K562 (cell line): ENCODE data around the gene CNRIP1. TPM values are rescaled to one million over a fixed set of nuclear protein-coding genes. Genes with fewer than 3 reads are reported as not detected.

Experiments
- ATAC-seq: fragments of 200-7000 bp; cut with Tn5 transposase; 3 replicates; pipeline ENCODE4 v1.9.1; 2020; ENCODE audit warnings: moderate library complexity
- BruUV-seq: library from RNA; stranded (reverse); fragments of 400-500 nt; replicated peaks from 2 replicates; lab custom pipeline; 2021; lab: Mats Ljungman, UMichigan
- CTCF ChIA-PET: fragments of 300-600 bp; formaldehyde crosslinking; extraction: SDS; loops from one replicate; lab custom pipeline; 2021; ENCODE audit warnings: low intra/inter-chr PET ratio; lab: Yijun Ruan, JAX
- POLR2A ChIA-PET: fragments of 300-600, 350-650 bp; sonication (Branson Sonifier 250); formaldehyde crosslinking; extraction: SDS; loops from one replicate; lab custom pipeline; 2021; ENCODE audit warnings: antibody characterized with exemption, inconsistent platforms; lab: Yijun Ruan, JAX
- DNase-seq, 4 experiments: peaks; one replicate each; pipeline versions ENCODE4 v3.0.0 to v3.0.0-alpha.2; 2011 to 2018; ENCODE audit warnings: low spot score in 3 of 4, mixed read lengths in 3 of 4; ENCODE audit errors: extremely low read depth in 1 of 4
- FAIRE-seq: peaks from 2 replicates; lab custom pipeline; 2011; peaks lifted over from hg19 to GRCh38; lab: Jason Lieb, UNC
- H2AFZ ChIP-seq: 2 replicates; pipeline ENCODE4 v1.6.0; 2011; ENCODE audit warnings: low read depth, low read length, control low read depth, inconsistent platforms
- H3K27ac ChIP-seq: fragments of 200-600 bp; 3 replicates; pipeline ENCODE4 v1.8.0; 2011; ENCODE audit warnings: low read depth, mild to moderate bottlenecking, control low read depth, inconsistent platforms, low read length, moderate library complexity, mixed read lengths; ENCODE audit errors: extremely low read depth
- H3K27me3 ChIP-seq, 2 experiments: fragments of 300-600 bp in 1 of 2; 2 replicates in 1 of 2; 3 replicates in 1 of 2; pipeline versions ENCODE4 v1.6.0 to v1.8.0; 2011; ENCODE audit warnings: inconsistent platforms in 2 of 2, low read length in 2 of 2, mild to moderate bottlenecking in 1 of 2, mixed read lengths in 1 of 2, moderate library complexity in 1 of 2; ENCODE audit not compliant: control insufficient read depth in 2 of 2, insufficient read depth in 2 of 2
- H3K36me3 ChIP-seq: fragments of 300-600 bp; 3 replicates; pipeline ENCODE4 v1.8.0; 2011; ENCODE audit warnings: mild to moderate bottlenecking, low read length, inconsistent platforms; ENCODE audit not compliant: control insufficient read depth, insufficient read depth
- H3K4me1 ChIP-seq, 2 experiments: fragments of 200-600 bp in 1 of 2; replicated peaks in 1 of 2; 2 replicates in 1 of 2; 3 replicates in 1 of 2; pipeline versions ENCODE4 v1.5.1 to v1.8.0; 2011; ENCODE audit warnings: inconsistent platforms in 2 of 2, low read length in 2 of 2, mild to moderate bottlenecking in 1 of 2, mixed read lengths in 1 of 2, moderate library complexity in 1 of 2; ENCODE audit not compliant: control insufficient read depth in 2 of 2, insufficient read depth in 2 of 2
- H3K4me2 ChIP-seq: 2 replicates; pipeline ENCODE4 v1.6.1; 2011; ENCODE audit warnings: low read length, control low read depth, inconsistent platforms, mixed read lengths; ENCODE audit not compliant: insufficient read depth
- H3K4me3 ChIP-seq: fragments of 200-600 bp; sonication (generic), shearing (Covaris generic); 2 replicates; pipeline ENCODE4 v1.5.1; 2016; ENCODE audit warnings: control low read depth, inconsistent platforms
- H3K79me2 ChIP-seq: fragments of 200-600 bp; 3 replicates; pipeline ENCODE4 v1.8.0; 2011; ENCODE audit warnings: low read length, inconsistent platforms; ENCODE audit not compliant: control insufficient read depth, insufficient read depth
- H3K9ac ChIP-seq, 2 experiments: 2 replicates each; pipeline versions ENCODE4 v1.6.0 to v1.6.1; 2011; ENCODE audit warnings: low read depth in 2 of 2, low read length in 2 of 2, control low read depth in 1 of 2, inconsistent platforms in 1 of 2, mild to moderate bottlenecking in 1 of 2, mixed read lengths in 1 of 2; ENCODE audit not compliant: insufficient read depth in 1 of 2
- H3K9me1 ChIP-seq: one replicate; pipeline ENCODE4 v1.6.0; 2011; ENCODE audit warnings: inconsistent platforms, mild to moderate bottlenecking, low read length, moderate library complexity; ENCODE audit not compliant: control insufficient read depth, insufficient read depth
- H3K9me3 ChIP-seq: replicated peaks from 2 replicates; pipeline ENCODE4 v1.5.1; 2011; ENCODE audit warnings: low read depth, low read length, inconsistent platforms; ENCODE audit not compliant: control insufficient read depth, insufficient read depth
- H4K20me1 ChIP-seq: replicated peaks from 2 replicates; pipeline ENCODE4 v1.6.1; 2011; ENCODE audit warnings: low read length, inconsistent platforms, mixed read lengths; ENCODE audit not compliant: control insufficient read depth, insufficient read depth
- CBFA2T3 ChIP-seq: fragments of 450-650 bp; IDR thresholded peaks from 2 replicates; pipeline ENCODE4 v1.6.1; 2017
- DIDO1 ChIP-seq: fragments of 450-650 bp; IDR thresholded peaks from 2 replicates; pipeline ENCODE4 v1.6.1; 2016; ENCODE audit warnings: low read depth, missing biosample characterization, missing genetic modification characterization
- DPF2 ChIP-seq: fragments of 450-650 bp; IDR thresholded peaks from 2 replicates; pipeline ENCODE4 v1.6.1; 2016
- MECOM ChIP-seq: fragments of 250-450 bp; sonication (Bioruptor Pico); IDR thresholded peaks from 2 replicates; pipeline ENCODE4 v1.8.0; 2022; ENCODE audit warnings: inconsistent platforms
- NONO ChIP-seq, 2 experiments: fragments of 200-400 bp in 1 of 2; fragments of 450-650 bp in 1 of 2; formaldehyde crosslinking in 1 of 2; IDR thresholded peaks; 2 replicates each; pipeline ENCODE4 v1.6.1; 2017; ENCODE audit warnings: low read depth in 2 of 2, mild to moderate bottlenecking in 2 of 2, moderate library complexity in 2 of 2, low read length in 1 of 2
- RBFOX2 ChIP-seq: fragments of 200-400 bp; formaldehyde crosslinking; IDR thresholded peaks from 2 replicates; pipeline ENCODE4 v1.6.1; 2017; ENCODE audit warnings: low read depth, mild to moderate bottlenecking, low read length, moderate library complexity
- RHOXF2B ChIP-seq: fragments of 250-450 bp; sonication (Bioruptor Pico); conservative IDR thresholded peaks from 2 replicates; pipeline ENCODE4 v1.5.1; 2021
- SIN3B ChIP-seq: fragments of 450-650 bp; IDR thresholded peaks from 2 replicates; pipeline ENCODE4 v1.6.1; 2017; ENCODE audit warnings: low read depth, mild to moderate bottlenecking, moderate library complexity
- TRIM24 ChIP-seq, 2 experiments: fragments of 450-650 bp; IDR thresholded peaks; 2 replicates each; pipeline ENCODE4 v1.6.1; 2016
- ZNF212 ChIP-seq: fragments of 450-650 bp; formaldehyde crosslinking; IDR thresholded peaks from 2 replicates; pipeline ENCODE4 v1.4.0; 2020; ENCODE audit warnings: mild to moderate bottlenecking
- WGBS: fragments of 100-300 bp; shearing (Covaris generic); methylation state at CpG from one replicate; pipeline ENCODE4 v1.1.6; 2016; ENCODE audit warnings: low coverage, mixed read lengths; ENCODE audit not compliant: insufficient coverage; ENCODE audit errors: missing lambda C conversion rate; 5-methylcytosine and 5-hydroxymethylcytosine counted together
- in situ Hi-C: fragments of 300-500 bp; cut with MboI; formaldehyde crosslinking; loops from 4 replicates; pipeline ENCODE4 v1.15.0; 2018; ENCODE audit warnings: inconsistent platforms, mixed read lengths
- intact Hi-C: fragments of 100-400 bp; cut with micrococcal nuclease; formaldehyde crosslinking; loops from 2 replicates; pipeline ENCODE4 v1.14.2; 2022
- polyA plus RNA-seq, 8 experiments: library from polyadenylated mRNA; depleted of rRNA in 4 of 8; stranded (reverse) in 5 of 8; unstranded in 3 of 8; fragments of >200 nt; fragmentation: Nextera tagmentation in 2 of 8; fragmentation: Illumina TruSeq in 1 of 8; extraction: Ambion mirVana in 2 of 8; extraction: Trizol in 1 of 8; gene quantifications; 2 replicates each; pipeline versions ENCODE4 v1.2.1 to v1.2.3, GENCODE V29; 2011 to 2014; ENCODE audit warnings: inconsistent platforms in 1 of 8, missing spikeins in 1 of 8
- total RNA-seq, 7 experiments: library from RNA; depleted of rRNA in 6 of 7; stranded (reverse); fragments of >200 nt in 6 of 7; fragmentation: Illumina TruSeq in 2 of 7; extraction: Trizol in 2 of 7; gene quantifications; 2 replicates each; pipeline versions ENCODE4 v1.2.1 to v1.2.3, GENCODE V29; 2011 to 2021; ENCODE audit warnings: low replicate concordance in 1 of 7
- TF ChIP-seq, protein P1 (sequence below), 2 experiments: IDR thresholded peaks in 1 of 2; conservative IDR thresholded peaks in 1 of 2; 2 replicates each; pipeline ENCODE4 v1.6.1; 2016; ENCODE audit warnings: low read depth in 2 of 2, mild to moderate bottlenecking in 1 of 2, missing compliant biosample characterization in 1 of 2, missing genetic modification characterization in 1 of 2, moderate library complexity in 1 of 2
- TF ChIP-seq, protein P2 (sequence below): sonication (generic); formaldehyde crosslinking; IDR thresholded peaks from 2 replicates; pipeline ENCODE4 v1.9.0; 2022; ENCODE audit warnings: mild to moderate bottlenecking, missing genetic modification reagents
- TF ChIP-seq, protein P3 (sequence below): IDR thresholded peaks from 2 replicates; pipeline ENCODE4 v1.6.1; 2014; ENCODE audit warnings: antibody characterized with exemption
- TF ChIP-seq, protein P4 (sequence below): fragments of 450-650 bp; IDR thresholded peaks from 2 replicates; pipeline ENCODE4 v1.6.1; 2016; ENCODE audit warnings: low read depth, mild to moderate bottlenecking, moderate library complexity
- TF ChIP-seq, protein P5 (sequence below): fragments of 450-650 bp; IDR thresholded peaks from 2 replicates; pipeline ENCODE4 v1.6.1; 2017; ENCODE audit warnings: mild to moderate bottlenecking, moderate library complexity

The CNRIP1 gene
- total and polyA plus RNA-seq, 9 of the 15 experiments (the other 6 are each of a cell fraction or from before 2014, with no cell fraction given): 0.59 to 2.1 (median 1.5) TPM

DNA sequence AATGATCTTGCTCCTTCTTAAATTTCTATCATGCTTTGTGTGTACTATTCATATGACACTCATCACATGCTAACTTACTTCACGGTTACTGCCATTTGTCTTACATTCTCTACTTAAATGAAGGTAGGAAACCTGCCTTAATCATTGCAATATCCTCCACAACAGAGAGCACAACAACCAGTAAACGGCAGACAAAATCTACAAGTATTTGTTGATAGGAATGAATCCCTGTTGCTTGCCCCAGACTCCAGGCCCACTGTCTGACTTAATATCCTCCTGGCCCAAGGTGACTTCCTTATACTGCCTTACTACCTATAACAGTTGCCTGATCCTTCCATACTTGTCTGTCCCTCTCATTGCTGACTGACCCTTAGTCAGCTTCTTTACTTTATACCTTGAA, 70.9 kb downstream of the CNRIP1 start (continued):
- TF ChIP-seq, protein P1, sequence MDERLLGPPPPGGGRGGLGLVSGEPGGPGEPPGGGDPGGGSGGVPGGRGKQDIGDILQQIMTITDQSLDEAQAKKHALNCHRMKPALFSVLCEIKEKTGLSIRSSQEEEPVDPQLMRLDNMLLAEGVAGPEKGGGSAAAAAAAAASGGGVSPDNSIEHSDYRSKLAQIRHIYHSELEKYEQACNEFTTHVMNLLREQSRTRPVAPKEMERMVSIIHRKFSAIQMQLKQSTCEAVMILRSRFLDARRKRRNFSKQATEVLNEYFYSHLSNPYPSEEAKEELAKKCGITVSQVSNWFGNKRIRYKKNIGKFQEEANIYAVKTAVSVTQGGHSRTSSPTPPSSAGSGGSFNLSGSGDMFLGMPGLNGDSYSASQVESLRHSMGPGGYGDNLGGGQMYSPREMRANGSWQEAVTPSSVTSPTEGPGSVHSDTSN (CRISPR knock-in tag; IDR thresholded peaks at IDR 0.05; ENCODE audit: low read depth): no peak
- TF ChIP-seq, protein P1 (tag; conservative IDR thresholded peaks at IDR 0.05; ENCODE audit: low read depth): no peak
- TF ChIP-seq TRIM24 (IDR thresholded peaks at IDR 0.05) (no peak), RBFOX2 (no peak), DPF2 (no peak), NONO (IDR thresholded peaks at IDR 0.05; ENCODE audit: low read depth in 2 of 2, low read length in 1 of 2) (0 out of 4 replicates have a peak, but pooled peaks of 1 of the 2 experiments have one; percentile 19), MECOM (CRISPR knock-in tag) (no peak), SIN3B (no peak), RHOXF2B (no peak), CBFA2T3 (no peak)

DNA sequence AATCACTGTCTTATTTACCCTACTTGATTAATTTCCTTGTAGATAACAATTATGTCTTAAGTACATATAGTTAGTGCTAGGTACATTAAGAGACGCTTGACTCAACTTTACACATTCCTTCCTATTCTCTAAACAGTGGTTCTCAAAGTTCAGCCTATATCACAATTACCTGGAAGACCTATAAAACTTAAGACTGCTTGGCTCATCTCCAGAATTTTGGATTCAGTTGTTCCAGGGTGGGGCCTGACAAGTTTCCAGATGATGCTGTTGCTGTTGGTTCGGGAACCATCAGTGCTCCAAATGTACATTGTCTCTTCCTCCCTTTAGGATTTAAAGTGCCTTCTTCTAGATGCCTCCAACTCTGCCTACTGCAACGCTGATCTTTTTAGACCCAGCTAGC, 71.4 kb downstream of the CNRIP1 start:
- peak overlapping the region; percentile 26 for H3K4me2 ChIP-seq
- BruUV-seq: no TSS peak
- intact Hi-C loops: loop anchor here (2.0 to 10.0 kb wide), 2 partner anchors 18 to 64 kb away; no protein-coding TSS in a partner anchor
- H3K27ac ChIP-seq: no peak overlapping the region
- POLR2A ChIA-PET: no interaction called here
- H3K9me3 ChIP-seq: no peaks in the 10 kb centered on the region
- no peak for DNase-seq
- CTCF ChIA-PET: no interaction called here
- no peak for ATAC-seq
- no peak overlapping the region for H3K4me3 ChIP-seq
- H3K9me1 ChIP-seq: no peaks in the 10 kb centered on the region
- WGBS: 55% methylated on average over 3 of the region's 3 CpGs
- H3K36me3 ChIP-seq: peaks cover 26% of the 10 kb centered on the region
- no peaks in the 10 kb centered on the region for H3K27me3 ChIP-seq
- no peak overlapping the region for H2AFZ ChIP-seq
- no peak for FAIRE-seq
- peaks cover 92% of the 10 kb centered on the region for H3K79me2 ChIP-seq
- in situ Hi-C loops: no loop called here
- peak overlapping the region in 1 of 2 experiments; percentile 93; a peak in 2 of 4 replicates for H3K9ac ChIP-seq
- peaks cover 7 to 32% of the 10 kb centered on the region in 2 experiments; a peak in 4 of 5 replicates for H3K4me1 ChIP-seq
- peaks cover 47% of the 10 kb centered on the region for H4K20me1 ChIP-seq
- TF ChIP-seq, protein P2, sequence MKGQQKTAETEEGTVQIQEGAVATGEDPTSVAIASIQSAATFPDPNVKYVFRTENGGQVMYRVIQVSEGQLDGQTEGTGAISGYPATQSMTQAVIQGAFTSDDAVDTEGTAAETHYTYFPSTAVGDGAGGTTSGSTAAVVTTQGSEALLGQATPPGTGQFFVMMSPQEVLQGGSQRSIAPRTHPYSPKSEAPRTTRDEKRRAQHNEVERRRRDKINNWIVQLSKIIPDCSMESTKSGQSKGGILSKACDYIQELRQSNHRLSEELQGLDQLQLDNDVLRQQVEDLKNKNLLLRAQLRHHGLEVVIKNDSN (CRISPR knock-in tag): no peak
- TF ChIP-seq, protein P3, sequence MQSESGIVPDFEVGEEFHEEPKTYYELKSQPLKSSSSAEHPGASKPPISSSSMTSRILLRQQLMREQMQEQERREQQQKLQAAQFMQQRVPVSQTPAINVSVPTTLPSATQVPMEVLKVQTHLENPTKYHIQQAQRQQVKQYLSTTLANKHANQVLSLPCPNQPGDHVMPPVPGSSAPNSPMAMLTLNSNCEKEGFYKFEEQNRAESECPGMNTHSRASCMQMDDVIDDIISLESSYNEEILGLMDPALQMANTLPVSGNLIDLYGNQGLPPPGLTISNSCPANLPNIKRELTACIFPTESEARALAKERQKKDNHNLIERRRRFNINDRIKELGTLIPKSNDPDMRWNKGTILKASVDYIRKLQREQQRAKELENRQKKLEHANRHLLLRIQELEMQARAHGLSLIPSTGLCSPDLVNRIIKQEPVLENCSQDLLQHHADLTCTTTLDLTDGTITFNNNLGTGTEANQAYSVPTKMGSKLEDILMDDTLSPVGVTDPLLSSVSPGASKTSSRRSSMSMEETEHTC: no peak
- TF ChIP-seq ZNF212 (CRISPR knock-in tag) (no peak), DIDO1 (tag) (no peak)
- TF ChIP-seq, protein P4, sequence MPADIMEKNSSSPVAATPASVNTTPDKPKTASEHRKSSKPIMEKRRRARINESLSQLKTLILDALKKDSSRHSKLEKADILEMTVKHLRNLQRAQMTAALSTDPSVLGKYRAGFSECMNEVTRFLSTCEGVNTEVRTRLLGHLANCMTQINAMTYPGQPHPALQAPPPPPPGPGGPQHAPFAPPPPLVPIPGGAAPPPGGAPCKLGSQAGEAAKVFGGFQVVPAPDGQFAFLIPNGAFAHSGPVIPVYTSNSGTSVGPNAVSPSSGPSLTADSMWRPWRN: no peak
- TF ChIP-seq, protein P5, sequence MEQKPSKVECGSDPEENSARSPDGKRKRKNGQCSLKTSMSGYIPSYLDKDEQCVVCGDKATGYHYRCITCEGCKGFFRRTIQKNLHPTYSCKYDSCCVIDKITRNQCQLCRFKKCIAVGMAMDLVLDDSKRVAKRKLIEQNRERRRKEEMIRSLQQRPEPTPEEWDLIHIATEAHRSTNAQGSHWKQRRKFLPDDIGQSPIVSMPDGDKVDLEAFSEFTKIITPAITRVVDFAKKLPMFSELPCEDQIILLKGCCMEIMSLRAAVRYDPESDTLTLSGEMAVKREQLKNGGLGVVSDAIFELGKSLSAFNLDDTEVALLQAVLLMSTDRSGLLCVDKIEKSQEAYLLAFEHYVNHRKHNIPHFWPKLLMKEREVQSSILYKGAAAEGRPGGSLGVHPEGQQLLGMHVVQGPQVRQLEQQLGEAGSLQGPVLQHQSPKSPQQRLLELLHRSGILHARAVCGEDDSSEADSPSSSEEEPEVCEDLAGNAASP: no peak
